Subcutaneous adipose tissue (tissue), 4 donors: ENCODE data around the gene TFIP11. TPM values are rescaled to one million over a fixed set of nuclear protein-coding genes. Genes with fewer than 3 reads are reported as not detected.

ENCODE experiments used
- total RNA-seq, 4 donors: library from RNA; depleted of rRNA; stranded (reverse); fragments of >200 nt; gene quantifications; one replicate each; pipeline ENCODE4 v1.1.0, GENCODE V29; 2016
- TF ChIP-seq, protein P1 (sequence below): fragments of 450-650 bp; IDR thresholded peaks from one replicate; pipeline ENCODE4 v1.5.1; 2016; ENCODE audit warnings: low read depth, mild to moderate bottlenecking, control low read depth, antibody characterized with exemption, moderate library complexity

The TFIP11 gene
- total RNA-seq, 4 donors from 2014 or later: 15.8 to 41.6 (median 18.7) TPM

DNA sequence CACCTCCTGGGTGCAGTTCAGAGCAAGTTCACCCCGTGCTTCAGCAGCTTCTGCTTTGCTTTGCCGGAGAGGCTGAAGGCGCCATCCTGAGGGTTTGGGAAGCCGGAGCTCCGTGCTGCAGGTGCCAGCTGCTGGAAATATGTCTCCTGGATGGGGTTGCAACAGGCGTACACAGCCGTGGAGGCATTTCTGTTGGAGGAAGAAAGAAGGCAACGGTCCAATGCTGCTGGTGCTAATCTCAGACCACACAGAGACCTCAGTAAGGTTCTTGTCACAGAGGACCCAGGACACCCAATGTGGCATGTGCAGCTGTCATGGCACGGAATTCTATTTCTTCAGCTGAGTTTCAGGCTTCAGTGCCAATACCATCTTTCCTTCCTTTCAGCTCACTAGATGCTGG is 59.1 kb downstream of the TFIP11 start:
- TF ChIP-seq, protein P1, sequence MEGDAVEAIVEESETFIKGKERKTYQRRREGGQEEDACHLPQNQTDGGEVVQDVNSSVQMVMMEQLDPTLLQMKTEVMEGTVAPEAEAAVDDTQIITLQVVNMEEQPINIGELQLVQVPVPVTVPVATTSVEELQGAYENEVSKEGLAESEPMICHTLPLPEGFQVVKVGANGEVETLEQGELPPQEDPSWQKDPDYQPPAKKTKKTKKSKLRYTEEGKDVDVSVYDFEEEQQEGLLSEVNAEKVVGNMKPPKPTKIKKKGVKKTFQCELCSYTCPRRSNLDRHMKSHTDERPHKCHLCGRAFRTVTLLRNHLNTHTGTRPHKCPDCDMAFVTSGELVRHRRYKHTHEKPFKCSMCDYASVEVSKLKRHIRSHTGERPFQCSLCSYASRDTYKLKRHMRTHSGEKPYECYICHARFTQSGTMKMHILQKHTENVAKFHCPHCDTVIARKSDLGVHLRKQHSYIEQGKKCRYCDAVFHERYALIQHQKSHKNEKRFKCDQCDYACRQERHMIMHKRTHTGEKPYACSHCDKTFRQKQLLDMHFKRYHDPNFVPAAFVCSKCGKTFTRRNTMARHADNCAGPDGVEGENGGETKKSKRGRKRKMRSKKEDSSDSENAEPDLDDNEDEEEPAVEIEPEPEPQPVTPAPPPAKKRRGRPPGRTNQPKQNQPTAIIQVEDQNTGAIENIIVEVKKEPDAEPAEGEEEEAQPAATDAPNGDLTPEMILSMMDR: no peak

GRCh38 chr22:26452236-26453016 is 59.8 kb downstream of the TFIP11 start:
- TF ChIP-seq, protein P1: no peak

DNA sequence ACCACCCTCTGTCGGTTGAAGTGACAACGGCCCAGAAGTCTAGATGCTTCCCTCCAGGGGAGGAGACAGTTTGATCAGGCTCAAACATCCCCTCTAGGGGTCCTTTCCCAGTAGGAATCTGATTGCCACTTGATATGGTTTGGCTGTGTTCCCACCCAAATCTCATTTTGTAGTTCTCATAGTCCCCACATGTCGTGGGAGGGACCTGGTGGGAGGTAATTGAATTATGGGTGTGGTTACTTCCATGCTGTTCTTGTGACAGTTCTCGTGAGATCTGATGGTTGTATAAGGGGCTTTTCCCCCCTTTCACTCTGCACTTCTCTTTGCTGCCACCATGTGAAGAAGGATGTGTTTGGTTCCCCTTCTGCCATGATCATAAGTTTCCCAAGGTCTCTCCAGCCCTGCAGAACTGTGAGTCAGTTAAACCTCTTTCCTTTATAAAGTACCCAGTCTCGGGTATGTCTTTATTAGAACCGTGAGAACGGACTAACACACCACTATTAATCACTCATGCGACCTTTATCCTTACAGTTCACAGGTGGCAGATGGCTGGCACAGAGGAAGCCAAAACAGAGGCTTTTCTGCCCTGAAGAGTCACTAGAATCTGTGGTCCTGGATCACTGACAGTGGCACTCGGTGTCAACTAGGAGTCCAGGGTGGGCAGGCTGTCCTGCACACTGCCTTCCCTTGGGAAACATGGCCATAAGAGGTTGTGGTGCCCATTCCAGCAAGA is 61.7 kb downstream of the TFIP11 start:
- TF ChIP-seq, protein P1: no peak

DNA sequence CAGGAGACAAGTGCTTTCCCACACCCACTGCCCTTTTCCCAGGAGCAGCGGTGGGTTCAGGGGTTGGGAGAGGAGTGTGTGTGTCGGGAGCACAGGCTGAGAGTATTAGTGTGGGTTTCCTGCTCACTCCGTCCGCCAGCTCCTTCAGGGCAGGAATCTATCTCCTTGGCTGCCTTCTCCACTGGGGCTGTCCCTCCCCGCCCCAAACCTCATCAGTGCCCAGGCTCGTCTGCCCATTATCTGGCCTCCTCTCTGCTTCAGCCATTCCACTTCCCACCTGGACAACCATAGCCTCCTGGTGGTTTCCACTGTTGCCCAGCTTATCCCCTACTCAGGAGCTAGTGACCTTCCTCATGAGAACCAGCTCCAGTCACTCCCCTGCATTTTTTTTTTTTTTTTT is 63.3 kb downstream of the TFIP11 start:
- TF ChIP-seq, protein P1: no peak

DNA sequence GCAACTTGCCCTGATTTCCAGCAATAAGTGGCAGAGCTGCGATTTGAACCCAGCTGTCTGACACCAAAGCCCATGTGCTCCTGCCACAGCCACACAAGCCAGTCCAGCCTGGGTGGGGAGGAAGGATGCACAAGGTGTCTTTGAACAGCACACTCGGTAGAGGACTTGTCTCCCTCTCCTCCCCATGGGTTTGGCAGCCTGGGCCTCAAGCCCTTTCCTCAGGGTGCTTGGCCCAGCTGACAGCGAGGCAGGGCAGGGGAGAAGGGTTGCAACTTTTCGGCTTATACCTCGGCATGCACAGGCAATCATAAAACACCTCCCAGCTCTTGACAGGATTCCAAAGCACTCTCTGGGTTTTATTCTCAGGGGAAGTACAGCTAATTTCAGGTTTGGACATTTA is 63.9 kb downstream of the TFIP11 start:
- TF ChIP-seq, protein P1: no peak

DNA sequence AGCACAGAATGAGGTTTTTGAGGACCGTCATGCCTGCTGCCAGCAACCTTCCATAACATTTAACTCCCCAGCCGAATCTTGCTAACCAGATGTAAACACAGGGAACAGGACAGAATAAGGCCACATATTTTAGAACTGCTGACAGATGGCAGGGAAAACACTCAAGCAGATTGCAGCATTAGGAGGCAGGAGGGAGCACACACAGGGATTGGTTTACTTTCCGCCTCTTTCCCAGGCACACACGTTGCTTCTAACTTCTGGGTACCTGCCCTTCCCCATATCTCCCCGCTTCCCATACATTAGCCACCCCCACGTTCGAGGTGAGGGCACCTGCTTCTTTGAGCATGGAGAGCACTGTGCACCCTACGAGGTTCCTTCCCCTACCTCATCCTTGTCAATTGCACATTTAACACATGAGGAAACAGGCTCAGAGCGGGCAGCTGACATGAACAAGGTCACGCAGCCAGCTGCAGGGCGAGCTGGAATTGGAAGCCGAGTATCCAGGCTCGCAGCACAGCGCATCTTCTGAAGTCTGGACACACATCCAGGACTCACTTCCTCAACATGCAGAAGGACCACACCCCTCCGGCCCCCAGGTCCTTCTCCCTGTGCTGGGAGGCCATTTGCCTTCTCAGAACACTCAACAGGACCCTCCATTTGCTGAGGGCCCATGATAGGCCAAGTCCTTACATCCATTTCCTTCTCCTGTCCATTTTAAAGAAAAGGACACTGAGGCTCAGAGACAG is 64.5 kb downstream of the TFIP11 start:
- TF ChIP-seq, protein P1: no peak
